Articular chondrocyte of knee joint (primary cell): Measurements from ENCODE around the gene GTF2H4. TPM values are rescaled to one million over a fixed set of nuclear protein-coding genes. Genes with fewer than 3 reads are reported as not detected.

Experiments used
- small RNA-seq: library from RNA; depleted of rRNA; stranded (forward); fragments of <200 nt; gene quantifications from one replicate; pipeline ENCODE3, GENCODE V24; 2012
- total RNA-seq: library from RNA; depleted of rRNA; stranded (reverse); fragments of >200 nt; gene quantifications from 2 replicates; pipeline ENCODE4 v1.2.3, GENCODE V29; 2012

GTF2H4 gene
- total RNA-seq = 12.3 and 16.5 TPM in 2 replicates

GRCh38 chr6:30907758-30908591 is at the start of gene GTF2H4:
TSS of gene GTF2H4 (plus strand) at chr6:30908207.

DNA sequence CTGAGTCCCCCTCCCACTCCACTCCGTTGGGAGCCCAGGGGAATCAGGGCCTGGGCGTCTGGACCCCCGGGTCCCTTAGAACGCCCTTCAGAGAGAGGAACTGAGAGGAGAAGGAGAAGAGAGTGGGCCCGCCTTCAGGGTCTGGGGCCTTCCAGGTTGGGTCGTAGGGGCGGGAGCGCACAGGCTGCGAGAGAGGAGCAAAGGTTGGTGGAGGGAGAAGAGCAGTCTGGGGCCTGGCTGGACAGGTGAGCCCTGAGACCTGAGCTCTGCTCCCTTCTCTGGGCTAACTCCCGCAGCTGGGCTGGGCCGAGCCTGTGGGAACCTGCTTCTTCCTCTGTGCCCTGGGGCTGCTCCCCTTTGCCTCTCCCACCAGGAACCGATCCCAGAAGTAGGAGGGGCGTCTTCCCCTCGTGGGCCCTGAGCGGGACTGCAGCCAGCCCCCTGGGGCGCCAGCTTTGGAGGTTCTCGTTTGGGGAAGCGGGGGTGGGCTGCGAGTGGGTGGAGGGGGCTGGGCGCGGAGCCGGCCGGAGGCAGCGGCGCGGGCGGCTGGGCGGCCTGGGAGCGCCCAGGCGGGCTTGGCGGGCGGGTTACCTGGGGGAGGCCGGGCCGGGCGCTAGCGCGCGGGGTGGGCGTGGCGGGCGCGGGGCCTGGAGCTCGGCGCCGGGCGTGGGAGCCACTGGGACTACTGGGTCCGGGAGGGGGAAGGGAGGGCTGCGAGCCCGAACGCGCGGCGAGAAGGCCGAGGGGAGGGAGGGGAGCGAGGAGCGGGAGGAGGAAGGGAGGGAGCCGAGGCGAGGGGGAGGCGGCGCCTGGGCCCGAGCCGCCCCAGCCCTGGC is 24.1 kb upstream of the GTF2H4 start, which contains the start of gene DDR1:
TSS of gene DDR1 (plus strand) at position 835 of the 836 bp plus-strand sequence. CDS start 4,211 bp downstream, outside the sequence.

GRCh38 chr6:30914076-30914853 is 6.3 kb downstream of the GTF2H4 start, which contains the start of gene VARS2:
TSS of gene VARS2 (plus strand) at chr6:30914238. CDS start at chr6:30914837, 599 bp downstream.

DNA sequence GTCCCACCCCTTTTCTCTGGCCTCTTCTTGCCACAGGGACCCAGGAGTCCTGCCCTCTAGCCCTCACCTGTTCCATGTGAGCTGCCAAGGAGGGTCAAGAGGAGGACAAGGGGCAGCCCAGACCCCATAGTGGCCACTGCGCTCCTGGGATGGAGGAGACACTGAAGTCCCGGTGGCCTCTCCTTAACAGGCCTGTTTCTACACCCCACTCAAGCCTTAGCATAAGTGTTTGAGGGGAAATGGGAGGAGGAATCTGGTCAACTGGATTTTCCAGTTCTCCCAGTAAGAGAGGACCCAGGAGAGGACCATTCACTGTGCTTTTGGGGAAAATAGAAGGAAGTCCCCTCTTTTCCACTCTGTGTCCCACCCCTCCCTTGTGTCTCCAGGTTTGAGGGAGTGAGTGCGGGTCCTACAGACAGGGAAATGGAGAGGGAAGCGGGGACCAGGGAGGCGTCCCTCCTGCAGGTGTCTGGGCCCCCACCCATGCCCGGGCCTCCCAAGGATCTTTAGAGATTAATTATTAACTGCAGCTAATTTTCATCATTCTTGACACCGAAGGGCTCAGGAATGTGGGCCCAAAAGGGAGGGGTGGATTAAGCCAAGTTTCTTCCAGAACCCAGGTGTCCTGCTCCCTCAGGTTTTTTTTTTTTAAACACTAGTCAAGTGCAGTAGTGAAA is 24.1 kb downstream of the GTF2H4 start, which contains the start of gene SFTA2:
TSS of gene SFTA2 (minus strand) at position 202 of the 677 bp plus-strand sequence. CDS start at position 128, 74 bp downstream.

DNA sequence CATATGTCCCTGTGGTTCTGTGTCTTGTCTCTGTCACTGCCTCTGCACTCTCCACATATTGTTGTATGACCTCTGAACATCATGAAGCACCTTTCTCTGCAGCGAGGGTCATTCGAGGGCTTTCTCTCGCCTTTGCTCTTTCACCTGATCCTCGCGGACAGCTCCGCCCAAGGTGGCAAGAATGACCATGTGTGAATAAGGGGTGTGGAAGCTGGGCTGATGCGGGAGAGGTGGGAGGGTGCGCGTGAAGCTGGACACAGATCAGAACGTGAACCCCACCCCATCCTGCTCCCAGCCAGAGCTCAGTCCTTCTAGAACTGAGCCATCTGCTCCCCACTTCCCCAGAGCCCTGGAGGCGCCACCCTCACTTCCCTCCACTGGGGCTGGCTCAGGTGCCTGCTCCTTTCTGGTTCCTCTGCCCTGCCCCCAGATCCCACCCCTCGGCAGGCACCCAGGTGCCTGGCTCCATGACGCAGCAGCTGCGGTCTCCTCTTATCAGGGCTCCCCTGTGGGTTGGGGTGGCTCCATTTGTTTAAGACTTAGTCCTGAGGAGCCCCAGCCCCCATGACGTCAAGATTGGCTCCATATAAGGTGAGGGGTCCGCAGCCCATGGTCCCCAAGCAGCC is 32.5 kb downstream of the GTF2H4 start, which contains the start of gene MUCL3:
TSS of gene MUCL3 (plus strand) at position 613 of the 626 bp plus-strand sequence. CDS start 27 bp downstream, outside the sequence.

Small RNAs within 50 kb of the gene (small RNA-seq; reads per million reads assigned to genes)
- not detected for gene RF00019

Other genes starting within 250 kb of the GTF2H4 start
- gene DHX16, start 235.2 kb upstream of the GTF2H4 start, total RNA-seq = 22.9 and 23.0 TPM in 2 replicates
- gene PPP1R18, start 221.6 kb upstream of the GTF2H4 start, total RNA-seq = 47.8 and 67.2 TPM in 2 replicates
- 3.5 and 4.4 TPM in 2 replicates for gene NRM, start 217.2 kb upstream of the GTF2H4 start, total RNA-seq
- gene MDC1, start 190.9 kb upstream of the GTF2H4 start, total RNA-seq = 6.8 and 8.4 TPM in 2 replicates
- gene TUBB, start 187.9 kb upstream of the GTF2H4 start, total RNA-seq = 566 and 592 TPM in 2 replicates
- 90.3 and 99.3 TPM in 2 replicates for gene FLOT1, start 165.5 kb upstream of the GTF2H4 start, total RNA-seq
- gene IER3, start 163.7 kb upstream of the GTF2H4 start, total RNA-seq = 17.0 and 54.6 TPM in 2 replicates
- 16.7 and 22.2 TPM in 2 replicates for gene DDR1, start 23.7 kb upstream of the GTF2H4 start, total RNA-seq
- 10.8 and 14.5 TPM in 2 replicates for gene VARS2, start 6.0 kb downstream of the GTF2H4 start, total RNA-seq
- gene SFTA2, start 24.0 kb downstream of the GTF2H4 start, total RNA-seq = not detected in 2 replicates
- gene MUCL3, start 32.8 kb downstream of the GTF2H4 start, total RNA-seq = not detected in 2 replicates
- gene MUC21, start 75.5 kb downstream of the GTF2H4 start, total RNA-seq = not detected in 2 replicates
- gene MUC22, start 102.3 kb downstream of the GTF2H4 start, total RNA-seq = not detected in 2 replicates
- gene C6orf15, start 204.4 kb downstream of the GTF2H4 start, total RNA-seq = not detected in 2 replicates
- 3.0 and 3.1 TPM in 2 replicates for gene PSORS1C1, start 206.6 kb downstream of the GTF2H4 start, total RNA-seq
- gene CDSN, start 212.2 kb downstream of the GTF2H4 start, total RNA-seq = not detected in 2 replicates
- gene PSORS1C2, start 230.9 kb downstream of the GTF2H4 start, total RNA-seq = not detected in 2 replicates
- 12.7 and 14.5 TPM in 2 replicates for gene CCHCR1, start 249.6 kb downstream of the GTF2H4 start, total RNA-seq